T-helper 2 cell treated with Interferon-gamma antibody and Interleukin-4, amounts not matched to agents 5 μg/mL and 100 μg/mL, for 36 hours (primary cell): Measurements from ENCODE around the gene PWWP2B.
A peak's percentile ranks its signal among the peaks of the same experiment; 100 is the strongest.

ENCODE experiments used
- DNase-seq: peaks from one replicate; pipeline ENCODE4 v3.0.0; 2021; ENCODE audit warnings: low spot score
- H3K27ac Mint-ChIP-seq: one replicate; pipeline ENCODE4 v1.8.0; 2021; ENCODE audit warnings: mild to moderate bottlenecking, mixed read lengths
- H3K27me3 Mint-ChIP-seq: one replicate; pipeline ENCODE4 v1.8.0; 2021; ENCODE audit warnings: low read depth, mixed read lengths
- H3K36me3 Mint-ChIP-seq: one replicate; pipeline ENCODE4 v1.8.0; 2021; ENCODE audit warnings: low read depth, mixed read lengths
- H3K4me1 Mint-ChIP-seq: one replicate; pipeline ENCODE4 v1.8.0; 2021; ENCODE audit warnings: low read depth, mixed read lengths
- H3K4me3 Mint-ChIP-seq: one replicate; pipeline ENCODE4 v1.8.0; 2022; ENCODE audit warnings: mild to moderate bottlenecking, moderate library complexity, mixed read lengths
- H3K9me3 Mint-ChIP-seq: one replicate; pipeline ENCODE4 v1.8.0; 2021; ENCODE audit warnings: mixed read lengths

The PWWP2B gene

GRCh38 chr10:132444877-132445351 lies 47.9 kb downstream of the PWWP2B start:
- DNase-seq: no peak
- Mint-ChIP-seq H3K4me3 (no peak overlapping the region), H3K4me1 (peaks cover 24% of the 10 kb centered on the region), H3K27me3 (no peaks in the 10 kb centered on the region), H3K9me3 (no peaks in the 10 kb centered on the region), H3K36me3 (no peaks in the 10 kb centered on the region), H3K27ac (peak overlapping the region; percentile 60)

- no peaks in the 10 kb centered on the region for H3K36me3 Mint-ChIP-seq
- H3K9me3 Mint-ChIP-seq: no peaks in the 10 kb centered on the region
- no peaks in the 10 kb centered on the region for H3K27me3 Mint-ChIP-seq
- peaks cover 24% of the 10 kb centered on the region for H3K4me1 Mint-ChIP-seq
- H3K27ac Mint-ChIP-seq: peak overlapping the region; percentile 100
- no peak overlapping the region for H3K4me3 Mint-ChIP-seq
- no peak for DNase-seq
Measured at GRCh38 chr10:132445516-132446194, 48.7 kb downstream of the PWWP2B start.

- H3K4me3 Mint-ChIP-seq: peak overlapping the region; percentile 75
- peaks cover 24% of the 10 kb centered on the region for H3K4me1 Mint-ChIP-seq
- no peaks in the 10 kb centered on the region for H3K27me3 Mint-ChIP-seq
- no peaks in the 10 kb centered on the region for H3K36me3 Mint-ChIP-seq
- no peaks in the 10 kb centered on the region for H3K9me3 Mint-ChIP-seq
- H3K27ac Mint-ChIP-seq: peak overlapping the region; percentile 100
- no peak for DNase-seq
Measured at GRCh38 chr10:132446195-132446581, 49.2 kb downstream of the PWWP2B start.

- peak; percentile 68 for DNase-seq
- peaks cover 27% of the 10 kb centered on the region for H3K4me1 Mint-ChIP-seq
- H3K9me3 Mint-ChIP-seq: no peaks in the 10 kb centered on the region
- H3K4me3 Mint-ChIP-seq: peak overlapping the region; percentile 75
- no peaks in the 10 kb centered on the region for H3K36me3 Mint-ChIP-seq
- no peaks in the 10 kb centered on the region for H3K27me3 Mint-ChIP-seq
- H3K27ac Mint-ChIP-seq: peak overlapping the region; percentile 100
Measured at GRCh38 chr10:132446661-132447445, 49.9 kb downstream of the PWWP2B start.

- Mint-ChIP-seq H3K27ac (peak overlapping the region; percentile 100), H3K36me3 (no peaks in the 10 kb centered on the region), H3K27me3 (no peaks in the 10 kb centered on the region), H3K4me1 (peaks cover 27% of the 10 kb centered on the region), H3K9me3 (no peaks in the 10 kb centered on the region), H3K4me3 (peak overlapping the region; percentile 75)
- DNase-seq: peak; percentile 85
Measured at GRCh38 chr10:132447446-132448247, 50.6 kb downstream of the PWWP2B start.

DNA sequence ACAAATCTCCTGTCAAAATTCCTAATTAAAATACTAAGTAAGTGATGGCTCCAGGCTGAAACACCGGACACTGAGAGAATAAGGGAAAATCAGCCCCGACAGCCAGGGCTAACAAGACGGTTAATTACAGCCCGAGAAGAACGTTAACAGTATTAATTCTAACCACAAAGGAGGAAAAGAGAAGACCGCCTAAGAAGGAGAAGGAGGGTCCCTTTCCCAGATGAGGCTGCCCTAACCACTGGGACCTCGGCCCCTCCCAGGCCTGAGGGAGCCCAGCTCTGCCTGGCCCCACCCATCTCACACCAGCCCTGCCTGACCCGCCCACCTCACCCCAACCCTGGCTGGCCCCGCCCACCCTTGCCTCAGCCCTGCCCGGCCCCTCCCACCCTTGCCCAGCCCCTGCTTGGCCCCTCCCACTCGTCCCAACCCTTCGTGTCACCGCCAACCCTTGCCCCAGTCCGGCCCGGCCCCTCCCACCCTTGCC lies 51.3 kb downstream of the PWWP2B start:
- Mint-ChIP-seq H3K4me3 (peak overlapping the region; percentile 42), H3K4me1 (peaks cover 30% of the 10 kb centered on the region), H3K36me3 (no peaks in the 10 kb centered on the region), H3K27ac (peak overlapping the region; percentile 100), H3K27me3 (no peaks in the 10 kb centered on the region), H3K9me3 (no peaks in the 10 kb centered on the region)
- DNase-seq: peak; percentile 47

DNA sequence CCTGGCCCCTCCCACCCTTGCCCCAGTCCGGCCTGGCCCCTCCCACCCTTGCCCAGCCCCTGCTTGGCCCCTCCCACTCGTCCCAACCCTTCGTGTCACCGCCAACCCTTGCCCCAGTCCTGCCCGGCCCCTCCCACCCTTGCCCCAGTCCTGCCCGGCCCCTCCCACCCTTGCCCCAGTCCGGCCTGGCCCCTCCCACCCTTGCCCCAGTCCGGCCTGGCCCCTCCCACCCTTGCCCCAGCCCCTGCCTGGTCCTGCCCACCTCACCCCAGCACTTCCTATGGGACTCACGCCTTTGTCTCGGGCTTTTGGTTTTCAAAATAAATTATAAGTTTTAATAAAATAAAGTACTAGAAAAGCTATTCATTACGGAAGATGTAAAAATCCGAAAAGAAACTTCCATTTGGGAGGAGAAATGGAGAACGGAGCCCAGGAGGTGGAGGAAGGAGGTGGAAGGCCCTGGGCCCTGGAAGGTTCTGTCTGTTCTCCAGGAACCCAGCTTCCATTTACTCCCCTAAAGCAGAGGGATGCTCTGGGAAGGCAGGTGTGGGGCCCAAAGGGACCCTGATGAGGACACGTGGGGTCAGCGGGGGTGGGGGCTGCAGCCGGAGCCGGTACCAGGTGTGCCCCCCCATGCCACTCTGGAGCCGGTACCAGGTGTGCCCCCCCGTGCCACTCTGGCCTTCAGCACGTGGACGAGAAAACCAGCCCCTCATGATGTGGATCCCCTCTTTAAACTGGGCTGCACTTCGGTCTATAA lies 52.2 kb downstream of the PWWP2B start:
- Mint-ChIP-seq H3K4me1 (peaks cover 29% of the 10 kb centered on the region), H3K9me3 (no peaks in the 10 kb centered on the region), H3K27ac (peak overlapping the region; percentile 57), H3K27me3 (no peaks in the 10 kb centered on the region), H3K36me3 (no peaks in the 10 kb centered on the region), H3K4me3 (no peak overlapping the region)
- no peak for DNase-seq

DNA sequence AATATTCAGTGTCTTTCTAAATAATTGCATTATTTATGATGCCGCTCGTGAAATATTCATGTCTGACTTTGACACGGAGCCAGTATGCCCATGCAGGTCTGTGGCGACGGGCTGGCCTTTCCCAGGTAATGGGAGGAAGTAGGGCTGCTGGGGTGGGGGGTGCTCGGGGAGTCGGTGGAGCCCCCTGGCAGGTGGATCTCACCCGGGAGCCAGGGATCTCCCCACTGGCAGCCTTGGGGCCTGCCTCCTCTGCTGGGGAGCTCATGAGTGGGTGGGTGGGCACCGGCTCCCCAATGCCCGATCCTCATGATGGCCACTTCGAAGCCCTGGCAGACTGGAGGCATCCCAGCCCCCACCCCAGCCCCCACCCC lies 52.8 kb downstream of the PWWP2B start:
- Mint-ChIP-seq H3K4me1 (peaks cover 27% of the 10 kb centered on the region), H3K9me3 (no peaks in the 10 kb centered on the region), H3K4me3 (no peak overlapping the region), H3K27me3 (no peaks in the 10 kb centered on the region), H3K36me3 (no peaks in the 10 kb centered on the region), H3K27ac (peak overlapping the region; percentile 57)
- DNase-seq: no peak

- Mint-ChIP-seq H3K27ac (no peak overlapping the region), H3K27me3 (no peaks in the 10 kb centered on the region), H3K36me3 (no peaks in the 10 kb centered on the region), H3K4me1 (peaks cover 22% of the 10 kb centered on the region), H3K9me3 (no peaks in the 10 kb centered on the region), H3K4me3 (no peak overlapping the region)
- DNase-seq: no peak
Measured at GRCh38 chr10:132450466-132450824, 53.4 kb downstream of the PWWP2B start.

GRCh38 chr10:132450825-132451505 lies 54.0 kb downstream of the PWWP2B start:
- Mint-ChIP-seq H3K27ac (peak overlapping the region; percentile 74), H3K27me3 (no peaks in the 10 kb centered on the region), H3K4me3 (no peak overlapping the region), H3K4me1 (peaks cover 22% of the 10 kb centered on the region), H3K9me3 (no peaks in the 10 kb centered on the region), H3K36me3 (no peaks in the 10 kb centered on the region)
- no peak for DNase-seq

GRCh38 chr10:132451506-132452215 lies 54.7 kb downstream of the PWWP2B start:
- peaks cover 19% of the 10 kb centered on the region for H3K4me1 Mint-ChIP-seq
- peak overlapping the region; percentile 74 for H3K27ac Mint-ChIP-seq
- no peaks in the 10 kb centered on the region for H3K27me3 Mint-ChIP-seq
- H3K36me3 Mint-ChIP-seq: no peaks in the 10 kb centered on the region
- no peak for DNase-seq
- no peaks in the 10 kb centered on the region for H3K9me3 Mint-ChIP-seq
- no peak overlapping the region for H3K4me3 Mint-ChIP-seq

DNA sequence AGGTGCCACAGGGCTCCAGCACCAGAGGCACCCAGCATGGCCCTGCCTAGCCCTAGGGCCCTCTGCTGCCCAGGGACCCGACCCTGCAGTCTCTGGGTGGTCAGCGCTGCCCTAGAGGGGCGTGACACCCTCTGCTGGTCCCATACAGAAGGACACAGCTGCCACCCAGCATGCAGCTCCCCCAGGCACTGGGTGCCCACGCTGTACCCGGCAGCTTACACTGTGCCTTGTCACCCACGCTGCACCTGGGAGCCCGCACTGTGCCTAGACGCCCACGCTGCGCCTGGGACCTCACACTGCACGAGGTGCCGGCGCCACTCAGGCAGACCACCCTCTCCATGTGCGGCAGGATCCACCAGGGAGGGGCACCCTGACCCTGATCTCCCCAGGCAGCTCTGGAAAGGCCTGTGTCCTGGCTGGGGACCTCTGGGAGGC lies 55.2 kb downstream of the PWWP2B start:
- Mint-ChIP-seq H3K9me3 (no peaks in the 10 kb centered on the region), H3K4me3 (no peak overlapping the region), H3K4me1 (peaks cover 16% of the 10 kb centered on the region), H3K36me3 (no peaks in the 10 kb centered on the region), H3K27ac (peak overlapping the region; percentile 65), H3K27me3 (no peaks in the 10 kb centered on the region)
- no peak for DNase-seq
